OCI-LY3 (cell line): ENCODE data around the gene TAF5L.

ENCODE experiments used
- CTCF ChIP-seq: fragments of 200-600, 300-600 bp; sonication (generic); IDR thresholded peaks from 2 replicates; pipeline ENCODE4 v1.5.1; 2014; ENCODE audit warnings: antibody characterized with exemption, low read length, low read depth
- EZH2phosphoT487 ChIP-seq: fragments of 200-600 bp; shearing (Covaris generic); IDR thresholded peaks from 2 replicates; pipeline ENCODE4 v1.6.1; 2018; ENCODE audit warnings: antibody characterized with exemption, mixed run types, low read depth

GRCh38 chr1:229619002-229619401 lies 6.9 kb downstream of the TAF5L start:
- TF ChIP-seq CTCF, result no peak
- TF ChIP-seq EZH2phosphoT487, result no peak
